ENCODE measurements around the gene TEX29.

Gene TEX29

DNA sequence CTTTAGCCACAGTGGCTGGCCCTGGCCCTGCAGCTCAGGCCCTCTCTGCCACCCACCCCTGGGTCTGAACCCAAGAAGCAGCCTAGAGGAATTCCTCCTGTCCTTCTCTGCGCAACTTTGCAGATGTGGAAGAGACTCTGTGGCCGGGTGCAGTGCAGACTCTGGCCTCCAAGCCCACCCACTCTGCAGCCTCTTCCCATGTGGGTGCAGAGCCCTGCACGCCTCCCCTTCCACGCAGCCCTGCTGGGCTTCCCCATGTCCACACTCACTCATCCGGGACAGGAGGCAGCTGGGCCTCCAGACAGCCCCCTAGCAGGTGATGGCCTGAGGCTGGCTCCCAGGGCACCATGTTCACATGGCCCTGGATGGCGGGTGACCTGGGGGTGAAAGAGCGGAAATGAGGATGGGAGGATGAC is 2.5 kb downstream of the TEX29 start:
- no peak overlapping the region for H3K9ac ChIP-seq (ENCODE audit: low read depth, low read length, poor library complexity, severe bottlenecking)
- H3F3A ChIP-seq (ENCODE audit: low read depth) = no peaks in the 10 kb centered on the region
- no peaks in the 10 kb centered on the region for H4K20me1 ChIP-seq (ENCODE audit: insufficient read depth, low read length, poor library complexity, severe bottlenecking)
- H3K9me3 ChIP-seq (ENCODE audit: insufficient read depth, low read depth, low read length) = no peaks in the 10 kb centered on the region
- no peaks in the 10 kb centered on the region for H3K36me3 ChIP-seq (ENCODE audit: insufficient read depth, low read length)
- no peak overlapping the region for H3K4me3 ChIP-seq (ENCODE audit: low read length, poor library complexity, severe bottlenecking)
- no peaks in the 10 kb centered on the region for H3K79me2 ChIP-seq (ENCODE audit: insufficient read depth, low read length)
- no peak for TF ChIP-seq EZH2phosphoT487 (IDR thresholded peaks at IDR 0.05; ENCODE audit: borderline replicate concordance)
- TF ChIP-seq, protein P1, sequence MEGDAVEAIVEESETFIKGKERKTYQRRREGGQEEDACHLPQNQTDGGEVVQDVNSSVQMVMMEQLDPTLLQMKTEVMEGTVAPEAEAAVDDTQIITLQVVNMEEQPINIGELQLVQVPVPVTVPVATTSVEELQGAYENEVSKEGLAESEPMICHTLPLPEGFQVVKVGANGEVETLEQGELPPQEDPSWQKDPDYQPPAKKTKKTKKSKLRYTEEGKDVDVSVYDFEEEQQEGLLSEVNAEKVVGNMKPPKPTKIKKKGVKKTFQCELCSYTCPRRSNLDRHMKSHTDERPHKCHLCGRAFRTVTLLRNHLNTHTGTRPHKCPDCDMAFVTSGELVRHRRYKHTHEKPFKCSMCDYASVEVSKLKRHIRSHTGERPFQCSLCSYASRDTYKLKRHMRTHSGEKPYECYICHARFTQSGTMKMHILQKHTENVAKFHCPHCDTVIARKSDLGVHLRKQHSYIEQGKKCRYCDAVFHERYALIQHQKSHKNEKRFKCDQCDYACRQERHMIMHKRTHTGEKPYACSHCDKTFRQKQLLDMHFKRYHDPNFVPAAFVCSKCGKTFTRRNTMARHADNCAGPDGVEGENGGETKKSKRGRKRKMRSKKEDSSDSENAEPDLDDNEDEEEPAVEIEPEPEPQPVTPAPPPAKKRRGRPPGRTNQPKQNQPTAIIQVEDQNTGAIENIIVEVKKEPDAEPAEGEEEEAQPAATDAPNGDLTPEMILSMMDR (conservative IDR thresholded peaks at IDR 0.05; ENCODE audit: low read length) = no peak
- H3K4me2 ChIP-seq (ENCODE audit: low read depth, low read length, poor library complexity, severe bottlenecking) = no peak overlapping the region
- H3K9me2 ChIP-seq (replicated peaks; ENCODE audit: low read depth, low read length) = no peaks in the 10 kb centered on the region
- no peak overlapping the region for H2AFZ ChIP-seq (ENCODE audit: low read length)
- H3K27me3 ChIP-seq (ENCODE audit: insufficient read depth, low read length, poor library complexity, severe bottlenecking) = no peaks in the 10 kb centered on the region
- no peaks in the 10 kb centered on the region for H3K4me1 ChIP-seq (ENCODE audit: insufficient read depth, low read length, poor library complexity, severe bottlenecking)

DNA sequence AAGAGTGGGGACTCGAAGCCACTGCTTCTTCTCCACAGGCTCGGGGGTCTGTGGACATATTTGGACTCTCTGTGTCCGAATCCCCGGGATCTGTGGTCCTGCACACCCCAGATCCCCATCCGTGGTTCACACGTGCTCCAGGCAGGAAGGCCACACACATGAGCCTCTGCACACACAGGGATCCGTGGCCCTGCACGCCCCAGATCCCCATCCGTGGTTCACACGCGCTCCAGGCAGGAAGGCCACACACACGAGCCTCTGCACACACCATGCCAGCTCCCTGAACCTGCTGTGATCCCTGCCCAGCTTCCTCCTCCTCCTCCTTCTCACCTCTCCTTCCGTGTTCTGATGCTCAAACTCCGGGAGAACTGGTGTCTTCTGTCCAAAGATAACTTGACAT is 3.1 kb downstream of the TEX29 start:
- TF ChIP-seq, protein P1 (conservative IDR thresholded peaks at IDR 0.05; ENCODE audit: low read length) = no peak
- no peak for TF ChIP-seq EZH2phosphoT487 (IDR thresholded peaks at IDR 0.05; ENCODE audit: borderline replicate concordance)
- Histone ChIP-seq H3K9me2 (replicated peaks; ENCODE audit: low read depth, low read length) (no peaks in the 10 kb centered on the region), H3K79me2 (ENCODE audit: insufficient read depth, low read length) (no peaks in the 10 kb centered on the region), H2AFZ (ENCODE audit: low read length) (no peak overlapping the region), H3K9me3 (ENCODE audit: insufficient read depth, low read depth, low read length) (no peaks in the 10 kb centered on the region), H4K20me1 (ENCODE audit: insufficient read depth, low read length, poor library complexity, severe bottlenecking) (no peaks in the 10 kb centered on the region), H3K4me3 (ENCODE audit: low read length, poor library complexity, severe bottlenecking) (no peak overlapping the region), H3K27me3 (ENCODE audit: insufficient read depth, low read length, poor library complexity, severe bottlenecking) (no peaks in the 10 kb centered on the region), H3K4me2 (ENCODE audit: low read depth, low read length, poor library complexity, severe bottlenecking) (no peak overlapping the region), H3K36me3 (ENCODE audit: insufficient read depth, low read length) (no peaks in the 10 kb centered on the region), H3K4me1 (ENCODE audit: insufficient read depth, low read length, poor library complexity, severe bottlenecking) (no peaks in the 10 kb centered on the region), H3K9ac (ENCODE audit: low read depth, low read length, poor library complexity, severe bottlenecking) (no peak overlapping the region), H3F3A (ENCODE audit: low read depth) (no peaks in the 10 kb centered on the region)

DNA sequence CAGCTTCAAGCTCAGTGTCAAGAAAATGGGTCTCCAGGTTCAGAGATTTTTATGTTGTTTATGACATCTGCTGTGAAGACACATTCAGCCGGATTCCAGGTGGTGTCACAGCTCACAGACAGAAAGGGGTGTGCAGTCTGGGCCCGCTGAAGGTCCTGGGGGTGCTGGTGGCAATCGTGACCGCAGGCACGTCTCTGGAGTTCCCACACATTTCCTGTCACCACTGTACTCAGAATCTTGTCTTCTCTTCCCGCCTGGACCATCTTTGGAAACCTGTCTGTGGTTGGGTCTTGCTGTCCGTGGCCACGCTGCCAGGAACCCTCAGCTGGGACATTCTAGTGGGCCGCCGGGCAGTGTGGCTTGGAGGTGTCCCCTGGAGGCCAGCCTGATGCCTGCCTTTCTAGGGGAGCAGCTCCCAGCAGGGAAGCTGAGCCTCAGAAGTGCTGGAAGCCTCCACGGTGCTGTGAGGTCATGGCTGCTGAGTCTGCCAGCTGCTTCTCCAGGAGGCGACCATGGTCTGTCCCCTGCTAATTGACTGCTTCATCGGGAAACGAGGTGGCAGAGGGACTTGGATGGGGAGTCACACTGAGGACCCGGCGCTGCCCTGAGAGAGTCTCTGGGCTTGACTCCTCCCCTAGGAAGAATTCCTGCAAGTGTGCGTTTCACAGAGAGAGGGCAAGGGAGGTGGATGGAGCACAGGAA is 3.7 kb downstream of the TEX29 start:
- Histone ChIP-seq H2AFZ (ENCODE audit: low read length) (no peak overlapping the region), H3K9ac (ENCODE audit: low read depth, low read length, poor library complexity, severe bottlenecking) (no peak overlapping the region), H3K9me2 (replicated peaks; ENCODE audit: low read depth, low read length) (no peaks in the 10 kb centered on the region), H3K4me2 (ENCODE audit: low read depth, low read length, poor library complexity, severe bottlenecking) (no peak overlapping the region), H3F3A (ENCODE audit: low read depth) (no peaks in the 10 kb centered on the region), H3K79me2 (ENCODE audit: insufficient read depth, low read length) (no peaks in the 10 kb centered on the region), H3K27me3 (ENCODE audit: insufficient read depth, low read length, poor library complexity, severe bottlenecking) (no peaks in the 10 kb centered on the region), H3K9me3 (ENCODE audit: insufficient read depth, low read depth, low read length) (no peaks in the 10 kb centered on the region), H3K4me3 (ENCODE audit: low read length, poor library complexity, severe bottlenecking) (no peak overlapping the region), H3K4me1 (ENCODE audit: insufficient read depth, low read length, poor library complexity, severe bottlenecking) (no peaks in the 10 kb centered on the region), H3K36me3 (ENCODE audit: insufficient read depth, low read length) (no peaks in the 10 kb centered on the region), H4K20me1 (ENCODE audit: insufficient read depth, low read length, poor library complexity, severe bottlenecking) (no peaks in the 10 kb centered on the region)
- TF ChIP-seq, protein P1 (conservative IDR thresholded peaks at IDR 0.05; ENCODE audit: low read length) = no peak
- TF ChIP-seq EZH2phosphoT487 (IDR thresholded peaks at IDR 0.05; ENCODE audit: borderline replicate concordance) = no peak
